Lower lobe of right lung (tissue), 2 donors: ENCODE measurements around the gene GNG12. TPM values are rescaled to one million over a fixed set of nuclear protein-coding genes. Genes with fewer than 3 reads are reported as not detected.

Experiments used
- ATAC-seq, 2 donors: fragments of 200-7000 bp; cut with Tn5 transposase; one replicate each; pipeline ENCODE4 v1.9.1; 2020 to 2022; ENCODE audit warnings: mild to moderate bottlenecking in 2 of 2, moderate library complexity in 2 of 2
- DNase-seq: peaks from one replicate; pipeline ENCODE4 v3.0.0-alpha.2; 2020
- H3K27ac ChIP-seq: fragments of 200-600 bp; one replicate; pipeline ENCODE4 v1.8.0; 2022
- H3K27me3 ChIP-seq: fragments of 200-600 bp; one replicate; pipeline ENCODE4 v1.8.0; 2022; ENCODE audit warnings: low read depth
- H3K36me3 ChIP-seq: fragments of 200-600 bp; one replicate; pipeline ENCODE4 v1.8.0; 2022; ENCODE audit warnings: mild to moderate bottlenecking
- H3K4me1 ChIP-seq: fragments of 200-600 bp; one replicate; pipeline ENCODE4 v1.8.0; 2022
- H3K4me3 ChIP-seq: fragments of 200-600 bp; one replicate; pipeline ENCODE4 v1.8.0; 2022; ENCODE audit warnings: mild to moderate bottlenecking
- H3K9me3 ChIP-seq: fragments of 200-600 bp; one replicate; pipeline ENCODE4 v1.8.0; 2022
- CTCF ChIP-seq: fragments of 200-600 bp; IDR thresholded peaks from one replicate; pipeline ENCODE4 v1.8.0; 2022; ENCODE audit warnings: antibody characterized with exemption, mild to moderate bottlenecking
- intact Hi-C: fragments of 100-400 bp; cut with DNase I; formaldehyde crosslinking; loops from one replicate; pipeline ENCODE4 v1.11.0; 2022
- total RNA-seq: library from RNA; stranded (reverse); fragmentation: NEBNext Ultra II Directional; extraction: Animal tissue kit (Norgen Biotek cat#: 25700); gene quantifications from one replicate; pipeline ENCODE4 v1.2.1, GENCODE V29; 2021
- donor health status: DM: no; HTN: yes; CAD: no; lungs with severe emphysema.

The GNG12 gene
- total RNA-seq, 1 donor from 2014 or later = 43.3 TPM

GRCh38 chr1:67768480-67768879 is 64.8 kb downstream of the GNG12 start:
- TF ChIP-seq CTCF = no peak
- Histone ChIP-seq H3K9me3 (no peaks in the 10 kb centered on the region), H3K27ac (no peak overlapping the region), H3K4me1 (no peaks in the 10 kb centered on the region), H3K36me3 (peaks cover under 1% of the 10 kb centered on the region), H3K27me3 (no peaks in the 10 kb centered on the region), H3K4me3 (no peak overlapping the region)
- intact Hi-C loops = no loop called here
- no peak for ATAC-seq
- DNase-seq = no peak

- no peaks in the 10 kb centered on the region for H3K4me1 ChIP-seq
- no peaks in the 10 kb centered on the region for H3K36me3 ChIP-seq
- H3K9me3 ChIP-seq = no peaks in the 10 kb centered on the region
- DNase-seq (no peak), ATAC-seq (no peak)
- no peak overlapping the region for H3K27ac ChIP-seq
- no peaks in the 10 kb centered on the region for H3K27me3 ChIP-seq
- intact Hi-C loops = no loop called here
- no peak overlapping the region for H3K4me3 ChIP-seq
- no peak for TF ChIP-seq CTCF
Measured at GRCh38 chr1:67767103-67767782, 66.0 kb downstream of the GNG12 start.

DNA sequence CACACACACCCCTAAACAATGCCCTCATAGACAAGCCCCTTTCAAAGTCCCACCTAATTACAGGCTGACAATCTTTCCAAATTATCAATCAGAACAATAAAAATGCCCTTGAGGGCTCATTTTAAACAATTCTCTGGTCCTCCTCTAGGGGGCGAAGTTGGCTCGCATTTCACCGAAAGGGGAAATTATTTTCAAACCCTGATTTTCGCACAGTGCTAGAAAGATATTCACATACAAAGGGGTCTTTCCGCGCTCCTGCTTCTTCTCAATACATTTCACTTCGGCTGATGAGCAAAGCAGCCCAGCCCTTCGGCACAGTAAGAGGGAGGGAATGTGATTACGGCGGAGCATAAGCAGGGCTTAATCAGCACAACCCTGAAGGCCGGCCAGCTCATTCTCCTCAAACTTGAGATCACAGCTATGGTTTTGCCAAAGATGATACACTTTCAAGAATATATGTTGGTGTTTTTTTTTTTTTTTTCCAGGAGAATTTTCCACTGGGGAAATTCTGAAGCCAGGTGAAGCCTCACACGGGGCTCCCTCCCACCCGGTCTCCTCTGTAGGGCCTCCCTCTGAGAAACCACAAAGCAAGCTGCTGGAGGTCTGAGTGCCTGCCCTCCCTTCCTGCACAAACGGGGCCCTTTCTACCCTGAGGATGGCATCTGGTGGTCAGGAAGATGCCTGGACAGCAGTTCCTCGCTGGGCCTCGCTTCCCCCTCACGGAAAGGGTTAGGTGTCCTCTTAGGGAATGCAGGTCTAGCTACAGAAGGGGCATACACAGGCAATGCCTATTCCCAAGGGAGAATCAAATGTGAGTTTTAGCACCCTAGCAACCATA is 66.9 kb downstream of the GNG12 start:
- DNase-seq (no peak), ATAC-seq (peak; percentile 57 to 66)
- no peaks in the 10 kb centered on the region for H3K4me1 ChIP-seq
- H3K27me3 ChIP-seq = no peaks in the 10 kb centered on the region
- TF ChIP-seq CTCF = peak; percentile 72
- intact Hi-C loops = no loop called here
- no peaks in the 10 kb centered on the region for H3K36me3 ChIP-seq
- no peaks in the 10 kb centered on the region for H3K9me3 ChIP-seq
- peak overlapping the region; percentile 30 for H3K4me3 ChIP-seq
- no peak overlapping the region for H3K27ac ChIP-seq

- TF ChIP-seq CTCF = no peak
- Histone ChIP-seq H3K4me3 (no peak overlapping the region), H3K36me3 (no peaks in the 10 kb centered on the region), H3K9me3 (no peaks in the 10 kb centered on the region), H3K27me3 (no peaks in the 10 kb centered on the region), H3K4me1 (peaks cover 6% of the 10 kb centered on the region), H3K27ac (no peak overlapping the region)
- intact Hi-C loops = no loop called here
- ATAC-seq (no peak), DNase-seq (no peak)
Measured at GRCh38 chr1:67764633-67765032, 68.6 kb downstream of the GNG12 start.

DNA sequence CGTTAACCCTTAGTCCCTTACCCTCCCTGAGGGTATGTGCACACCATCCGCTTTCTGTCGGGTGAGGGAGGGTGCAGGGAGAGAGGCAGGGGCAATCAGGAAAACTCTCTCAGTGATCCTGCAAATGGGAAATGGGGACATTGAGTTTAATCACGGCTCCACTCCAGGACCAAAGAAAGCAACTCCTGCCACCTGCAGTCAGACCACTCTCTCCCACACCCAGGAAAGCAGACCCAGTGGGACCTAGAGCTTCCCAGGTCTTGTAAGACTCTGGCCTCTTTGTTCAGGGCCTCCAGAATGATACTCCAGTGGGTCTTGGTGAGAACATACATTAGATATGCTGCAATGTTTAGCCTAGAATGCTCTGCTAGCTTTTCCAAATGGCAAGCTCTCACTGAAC is 71.5 kb downstream of the GNG12 start:
- ATAC-seq (no peak), DNase-seq (no peak)
- no peak overlapping the region for H3K4me3 ChIP-seq
- intact Hi-C loops = no loop called here
- peaks cover 13% of the 10 kb centered on the region for H3K4me1 ChIP-seq
- TF ChIP-seq CTCF = no peak
- no peaks in the 10 kb centered on the region for H3K36me3 ChIP-seq
- no peaks in the 10 kb centered on the region for H3K9me3 ChIP-seq
- H3K27ac ChIP-seq = no peak overlapping the region
- H3K27me3 ChIP-seq = no peaks in the 10 kb centered on the region
